SU-DHL-6 (cell line): ENCODE measurements around the gene PRKCE.

Experiments
- H2AFZ ChIP-seq: fragments of 200-600 bp; sonication (generic); 2 replicates; pipeline ENCODE4 v1.6.1; 2014; ENCODE audit warnings: low read depth, mild to moderate bottlenecking, moderate library complexity, mixed read lengths, antibody characterized with exemption, low read length; ENCODE audit not compliant: severe bottlenecking
- H3F3A ChIP-seq: fragments of 200-600 bp; shearing (Covaris generic); 2 replicates; pipeline ENCODE4 v1.6.0; 2016; ENCODE audit warnings: antibody characterized with exemption, mild to moderate bottlenecking; ENCODE audit not compliant: insufficient read depth
- H3K27ac ChIP-seq: fragments of 200-600 bp; sonication (generic); 2 replicates; pipeline ENCODE4 v1.5.1; 2016; ENCODE audit warnings: low read depth, mild to moderate bottlenecking, low read length, moderate library complexity, mixed read lengths
- H3K27me3 ChIP-seq: fragments of 200-600 bp; sonication (generic), shearing (Covaris generic); 2 replicates; pipeline ENCODE4 v1.6.0; 2014; ENCODE audit warnings: mild to moderate bottlenecking, low read length
- H3K36me3 ChIP-seq: fragments of 200-600 bp; sonication (generic); 2 replicates; pipeline ENCODE4 v1.6.1; 2014; ENCODE audit warnings: mild to moderate bottlenecking, low read length, mixed read lengths
- H3K4me2 ChIP-seq: fragments of 300-600, 200-600 bp; shearing (Covaris generic), sonication (generic); 2 replicates; pipeline ENCODE4 v1.6.0; 2014; ENCODE audit warnings: low read length, low read depth, mild to moderate bottlenecking; ENCODE audit not compliant: poor library complexity, severe bottlenecking
- H3K4me3 ChIP-seq: fragments of 200-600 bp; sonication (generic); 2 replicates; pipeline ENCODE4 v1.5.1; 2014; ENCODE audit warnings: antibody characterized with exemption, low read length, mild to moderate bottlenecking, mixed read lengths; ENCODE audit not compliant: insufficient read depth, poor library complexity, severe bottlenecking
- H3K79me2 ChIP-seq: fragments of 200-600 bp; sonication (generic); 2 replicates; pipeline ENCODE4 v1.6.1; 2014; ENCODE audit warnings: mild to moderate bottlenecking, low read length, moderate library complexity; ENCODE audit not compliant: insufficient read depth
- H3K9ac ChIP-seq: fragments of 200-600 bp; sonication (generic); 2 replicates; pipeline ENCODE4 v1.7.0; 2014; ENCODE audit warnings: mild to moderate bottlenecking, low read length
- H3K9me2 ChIP-seq: fragments of 200-600 bp; sonication (generic); replicated peaks from 2 replicates; pipeline ENCODE4 v1.6.1; 2014; ENCODE audit warnings: low read length; ENCODE audit not compliant: insufficient read depth
- H3K9me3 ChIP-seq: fragments of 200-600 bp; sonication (generic); 2 replicates; pipeline ENCODE4 v1.6.1; 2014; ENCODE audit warnings: low read length, mixed read lengths; ENCODE audit not compliant: insufficient read depth
- H4K20me1 ChIP-seq: fragments of 200-600 bp; sonication (generic); 2 replicates; pipeline ENCODE4 v1.6.1; 2014; ENCODE audit warnings: low read depth, mild to moderate bottlenecking, antibody characterized with exemption, low read length, moderate library complexity, mixed read lengths
- EZH2phosphoT487 ChIP-seq: fragments of 200-600 bp; sonication (generic), shearing (Covaris generic); conservative IDR thresholded peaks from 2 replicates; pipeline ENCODE4 v1.6.1; 2018; ENCODE audit warnings: mild to moderate bottlenecking, antibody characterized with exemption, low read length, moderate library complexity, mixed read lengths
- TF ChIP-seq, protein P1 (sequence below): fragments of 200-600 bp; sonication (generic); IDR thresholded peaks from one replicate; pipeline ENCODE4 v1.5.1; 2017; ENCODE audit warnings: antibody characterized with exemption, mild to moderate bottlenecking, low read length, moderate library complexity; ENCODE audit not compliant: insufficient read depth, poor library complexity, severe bottlenecking

The PRKCE gene

GRCh38 chr2:45930396-45930792 is 278.9 kb downstream of the PRKCE start:
- H4K20me1 ChIP-seq, result no peaks in the 10 kb centered on the region
- H3K36me3 ChIP-seq, result no peaks in the 10 kb centered on the region
- no peaks in the 10 kb centered on the region for H3K9me2 ChIP-seq
- H3K4me3 ChIP-seq, result no peak overlapping the region
- no peaks in the 10 kb centered on the region for H3K9me3 ChIP-seq
- TF ChIP-seq, protein P1, sequence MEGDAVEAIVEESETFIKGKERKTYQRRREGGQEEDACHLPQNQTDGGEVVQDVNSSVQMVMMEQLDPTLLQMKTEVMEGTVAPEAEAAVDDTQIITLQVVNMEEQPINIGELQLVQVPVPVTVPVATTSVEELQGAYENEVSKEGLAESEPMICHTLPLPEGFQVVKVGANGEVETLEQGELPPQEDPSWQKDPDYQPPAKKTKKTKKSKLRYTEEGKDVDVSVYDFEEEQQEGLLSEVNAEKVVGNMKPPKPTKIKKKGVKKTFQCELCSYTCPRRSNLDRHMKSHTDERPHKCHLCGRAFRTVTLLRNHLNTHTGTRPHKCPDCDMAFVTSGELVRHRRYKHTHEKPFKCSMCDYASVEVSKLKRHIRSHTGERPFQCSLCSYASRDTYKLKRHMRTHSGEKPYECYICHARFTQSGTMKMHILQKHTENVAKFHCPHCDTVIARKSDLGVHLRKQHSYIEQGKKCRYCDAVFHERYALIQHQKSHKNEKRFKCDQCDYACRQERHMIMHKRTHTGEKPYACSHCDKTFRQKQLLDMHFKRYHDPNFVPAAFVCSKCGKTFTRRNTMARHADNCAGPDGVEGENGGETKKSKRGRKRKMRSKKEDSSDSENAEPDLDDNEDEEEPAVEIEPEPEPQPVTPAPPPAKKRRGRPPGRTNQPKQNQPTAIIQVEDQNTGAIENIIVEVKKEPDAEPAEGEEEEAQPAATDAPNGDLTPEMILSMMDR, result no peak
- TF ChIP-seq EZH2phosphoT487, result no peak
- H3F3A ChIP-seq, result no peaks in the 10 kb centered on the region
- H3K79me2 ChIP-seq, result no peaks in the 10 kb centered on the region
- H3K27ac ChIP-seq, result no peak overlapping the region
- H3K27me3 ChIP-seq, result no peaks in the 10 kb centered on the region
- no peak overlapping the region for H3K4me2 ChIP-seq
- H2AFZ ChIP-seq, result no peak overlapping the region
- no peak overlapping the region for H3K9ac ChIP-seq

GRCh38 chr2:45932278-45932975 is 281.0 kb downstream of the PRKCE start:
- Histone ChIP-seq H3K4me3 (no peak overlapping the region), H3K9ac (no peak overlapping the region), H3K9me2 (no peaks in the 10 kb centered on the region), H3K4me2 (no peak overlapping the region), H3F3A (no peaks in the 10 kb centered on the region), H3K9me3 (no peaks in the 10 kb centered on the region), H3K79me2 (no peaks in the 10 kb centered on the region), H3K36me3 (no peaks in the 10 kb centered on the region), H2AFZ (no peak overlapping the region), H3K27me3 (no peaks in the 10 kb centered on the region), H4K20me1 (no peaks in the 10 kb centered on the region), H3K27ac (no peak overlapping the region)
- no peak for TF ChIP-seq EZH2phosphoT487
- TF ChIP-seq, protein P1, result no peak

- Histone ChIP-seq H4K20me1 (no peaks in the 10 kb centered on the region), H3K27me3 (no peaks in the 10 kb centered on the region), H3K9ac (no peak overlapping the region), H3K79me2 (no peaks in the 10 kb centered on the region), H3K27ac (no peak overlapping the region), H3K36me3 (no peaks in the 10 kb centered on the region), H3K9me2 (no peaks in the 10 kb centered on the region), H3K9me3 (no peaks in the 10 kb centered on the region), H2AFZ (no peak overlapping the region), H3K4me2 (no peak overlapping the region), H3F3A (no peaks in the 10 kb centered on the region), H3K4me3 (no peak overlapping the region)
- TF ChIP-seq, protein P1, result no peak
- TF ChIP-seq EZH2phosphoT487, result no peak
Measured at GRCh38 chr2:45935791-45936622, 284.5 kb downstream of the PRKCE start.
